Lower leg skin (tissue), 4 donors: ENCODE data around the gene SLCO1A2. TPM values are rescaled to one million over a fixed set of nuclear protein-coding genes. Genes with fewer than 3 reads are reported as not detected.
"Not testable (repeated sequence)": the region's sequence is repeated elsewhere in the genome, so short reads cannot be mapped to it uniquely, and the experiment has no call there.

Experiments
- DNase-seq, 2 donors: peaks; one replicate each; pipeline ENCODE4 v3.0.0-alpha.2; 2019; ENCODE audit warnings: low spot score in 2 of 2
- H3K4me3 ChIP-seq: fragments of 200-600 bp; sonication (generic); 2 replicates; pipeline ENCODE4 v1.5.1; 2017; ENCODE audit warnings: mild to moderate bottlenecking, low read depth; ENCODE audit not compliant: poor library complexity, severe bottlenecking
- CTCF ChIP-seq, 3 donors: fragments of 450-650 bp; IDR thresholded peaks; one replicate each; pipeline ENCODE4 v1.5.1; 2016; ENCODE audit warnings: antibody characterized with exemption in 3 of 3, mild to moderate bottlenecking in 3 of 3, moderate library complexity in 2 of 3
- POLR2A ChIP-seq, 2 donors: fragments of 450-650 bp; IDR thresholded peaks; one replicate each; pipeline ENCODE4 v1.6.1; 2016 to 2017; ENCODE audit warnings: antibody characterized with exemption in 2 of 2, mild to moderate bottlenecking in 1 of 2, moderate library complexity in 1 of 2
- WGBS, 2 donors: methylation state at CpG; one replicate each; pipeline ENCODE4 v1.1.5; 2018; 5-methylcytosine and 5-hydroxymethylcytosine counted together
- intact Hi-C: fragments of 100-400 bp; cut with DNase I; formaldehyde crosslinking; loops from one replicate; pipeline ENCODE4 v1.15.0; 2023; ENCODE audit warnings: low total_unique reads
- total RNA-seq, 4 donors: library from RNA; depleted of rRNA; stranded (reverse); fragments of >200 nt; gene quantifications; one replicate each; pipeline ENCODE4 v1.1.0, GENCODE V29; 2016

SLCO1A2 gene
- total RNA-seq, 4 donors from 2014 or later, result 0.04 TPM; not detected in 3

GRCh38 chr12:21369141-21369980 lies 34.6 kb upstream of the SLCO1A2 start:
- intact Hi-C loops, result no loop called here
- no peak overlapping the region for H3K4me3 ChIP-seq
- DNase-seq, result no peak
- no peak for TF ChIP-seq CTCF (IDR thresholded peaks at IDR 0.05)
- no peak for TF ChIP-seq POLR2A (IDR thresholded peaks at IDR 0.05)
- 57 to 64% methylated on average over 4 of the region's 4 CpGs for whole genome bisulfite sequencing, 2 donors

- H3K4me3 ChIP-seq, intact Hi-C loops, DNase-seq: not testable (repeated sequence)
- 84 to 89% methylated on average over 10 of the region's 10 CpGs for WGBS, 2 donors
Measured at GRCh38 chr12:21360632-21361031, 25.9 kb upstream of the SLCO1A2 start.

GRCh38 chr12:21354641-21355040 lies 19.9 kb upstream of the SLCO1A2 start:
- intact Hi-C loops, result no loop called here
- 39 to 95% methylated on average over 1 of the region's 1 CpG for WGBS, 2 donors

GRCh38 chr12:21353948-21354347 lies 19.2 kb upstream of the SLCO1A2 start:
- no peak for DNase-seq
- intact Hi-C loops, result no loop called here
- WGBS, 2 donors, result 89 to 90% methylated on average over 4 of the region's 4 CpGs
- no peak overlapping the region for H3K4me3 ChIP-seq
- TF ChIP-seq CTCF (IDR thresholded peaks at IDR 0.05) (no peak), POLR2A (IDR thresholded peaks at IDR 0.05) (no peak)

More at GRCh38 chr12:21354641-21355040, 19.9 kb upstream of the SLCO1A2 start:
- no peak for DNase-seq
- no peak overlapping the region for H3K4me3 ChIP-seq
- TF ChIP-seq CTCF (IDR thresholded peaks at IDR 0.05), result no peak
- TF ChIP-seq POLR2A (IDR thresholded peaks at IDR 0.05), result no peak

GRCh38 chr12:21353487-21353886 lies 18.8 kb upstream of the SLCO1A2 start:
- intact Hi-C loops, result no loop called here
- WGBS, 2 donors, result 35 to 39% methylated on average over 1 of the region's 1 CpG
- no peak for DNase-seq
- TF ChIP-seq POLR2A (IDR thresholded peaks at IDR 0.05) (no peak), CTCF (IDR thresholded peaks at IDR 0.05) (no peak)
- H3K4me3 ChIP-seq, result no peak overlapping the region

- 58 to 67% methylated on average over 1 of the region's 1 CpG for WGBS, 2 donors
- no peak overlapping the region for H3K4me3 ChIP-seq
- intact Hi-C loops, result no loop called here
- no peak for TF ChIP-seq POLR2A (IDR thresholded peaks at IDR 0.05)
- TF ChIP-seq CTCF (IDR thresholded peaks at IDR 0.05), result no peak
- DNase-seq, result no peak
Measured at GRCh38 chr12:21350975-21351374, 16.3 kb upstream of the SLCO1A2 start.
